ENCODE data around the gene FBXL19. TPM values are rescaled to one million over a fixed set of nuclear protein-coding genes. Genes with fewer than 3 reads are reported as not detected.
A peak's percentile ranks its signal among the peaks of the same experiment; 100 is the strongest.

The FBXL19 gene
- total RNA-seq, 1 donor from 2014 or later, result 24.3 TPM

- no peak for DNase-seq (ENCODE audit: extremely low spot score, unreplicated experiment)
- H3K36me3 Mint-ChIP-seq (ENCODE audit: unreplicated experiment), result peaks cover 4% of the 10 kb centered on the region
- H3K27me3 Mint-ChIP-seq (ENCODE audit: unreplicated experiment), result no peaks in the 10 kb centered on the region
- H3K9me3 Mint-ChIP-seq (ENCODE audit: unreplicated experiment), result no peaks in the 10 kb centered on the region
- no peak for TF ChIP-seq CTCF (IDR thresholded peaks at IDR 0.05)
- no peak overlapping the region for H3K4me3 Mint-ChIP-seq (ENCODE audit: unreplicated experiment)
- H3K27ac Mint-ChIP-seq (ENCODE audit: unreplicated experiment), result peak overlapping the region; percentile 52
- peaks cover 38% of the 10 kb centered on the region for H3K4me1 Mint-ChIP-seq (ENCODE audit: unreplicated experiment)
These were observed 27.8 kb downstream of the FBXL19 start for GRCh38 chr16:30951193-30951592.

- no peak for DNase-seq (ENCODE audit: extremely low spot score, unreplicated experiment)
- no peak overlapping the region for H3K4me3 Mint-ChIP-seq (ENCODE audit: unreplicated experiment)
- H3K36me3 Mint-ChIP-seq (ENCODE audit: unreplicated experiment), result peaks cover 2% of the 10 kb centered on the region
- TF ChIP-seq CTCF (IDR thresholded peaks at IDR 0.05), result no peak
- no peaks in the 10 kb centered on the region for H3K27me3 Mint-ChIP-seq (ENCODE audit: unreplicated experiment)
- no peaks in the 10 kb centered on the region for H3K9me3 Mint-ChIP-seq (ENCODE audit: unreplicated experiment)
- peaks cover 38% of the 10 kb centered on the region for H3K4me1 Mint-ChIP-seq (ENCODE audit: unreplicated experiment)
- peak overlapping the region; percentile 52 for H3K27ac Mint-ChIP-seq (ENCODE audit: unreplicated experiment)
These were observed 28.4 kb downstream of the FBXL19 start for GRCh38 chr16:30951750-30952149.

- H3K9me3 Mint-ChIP-seq (ENCODE audit: unreplicated experiment), result no peaks in the 10 kb centered on the region
- DNase-seq (ENCODE audit: extremely low spot score, unreplicated experiment), result no peak
- H3K4me1 Mint-ChIP-seq (ENCODE audit: unreplicated experiment), result peaks cover 35% of the 10 kb centered on the region
- H3K36me3 Mint-ChIP-seq (ENCODE audit: unreplicated experiment), result no peaks in the 10 kb centered on the region
- TF ChIP-seq CTCF (IDR thresholded peaks at IDR 0.05), result no peak
- no peak overlapping the region for H3K27ac Mint-ChIP-seq (ENCODE audit: unreplicated experiment)
- no peak overlapping the region for H3K4me3 Mint-ChIP-seq (ENCODE audit: unreplicated experiment)
- no peaks in the 10 kb centered on the region for H3K27me3 Mint-ChIP-seq (ENCODE audit: unreplicated experiment)
These were observed 29.7 kb downstream of the FBXL19 start for GRCh38 chr16:30953111-30953510.

- no peak overlapping the region for H3K4me3 Mint-ChIP-seq (ENCODE audit: unreplicated experiment)
These were observed 30.2 kb downstream of the FBXL19 start for GRCh38 chr16:30953511-30954124.

GRCh38 chr16:30954993-30955392, 31.6 kb downstream of the FBXL19 start:
- no peak for TF ChIP-seq CTCF (IDR thresholded peaks at IDR 0.05)
- no peaks in the 10 kb centered on the region for H3K27me3 Mint-ChIP-seq (ENCODE audit: unreplicated experiment)
- DNase-seq (ENCODE audit: extremely low spot score, unreplicated experiment), result no peak
- H3K27ac Mint-ChIP-seq (ENCODE audit: unreplicated experiment), result no peak overlapping the region
- H3K4me3 Mint-ChIP-seq (ENCODE audit: unreplicated experiment), result no peak overlapping the region
- H3K36me3 Mint-ChIP-seq (ENCODE audit: unreplicated experiment), result peaks cover 8% of the 10 kb centered on the region
- H3K9me3 Mint-ChIP-seq (ENCODE audit: unreplicated experiment), result no peaks in the 10 kb centered on the region
- H3K4me1 Mint-ChIP-seq (ENCODE audit: unreplicated experiment), result peaks cover 43% of the 10 kb centered on the region

More at GRCh38 chr16:30953511-30954124, 30.2 kb downstream of the FBXL19 start:
- peak; percentile 81 for TF ChIP-seq CTCF (IDR thresholded peaks at IDR 0.05)
- no peaks in the 10 kb centered on the region for H3K27me3 Mint-ChIP-seq (ENCODE audit: unreplicated experiment)
- DNase-seq (ENCODE audit: extremely low spot score, unreplicated experiment), result no peak
- H3K4me1 Mint-ChIP-seq (ENCODE audit: unreplicated experiment), result peaks cover 38% of the 10 kb centered on the region
- peak overlapping the region; percentile 47 for H3K27ac Mint-ChIP-seq (ENCODE audit: unreplicated experiment)
- H3K9me3 Mint-ChIP-seq (ENCODE audit: unreplicated experiment), result no peaks in the 10 kb centered on the region
- no peaks in the 10 kb centered on the region for H3K36me3 Mint-ChIP-seq (ENCODE audit: unreplicated experiment)

All from osteocyte (in vitro differentiated cells).